HG02973 (cell line): ENCODE data around the gene SARM1.

ENCODE experiments used
- ATAC-seq: cut with Tn5 transposase; IDR thresholded peaks from one replicate; pipeline ENCODE4 v1.9.1; 2021; ENCODE audit warnings: moderate library complexity; ENCODE audit not compliant: unreplicated experiment

Gene SARM1

GRCh38 chr17:28392491-28392890 lies 21.0 kb downstream of the SARM1 start:
- no peak for ATAC-seq

GRCh38 chr17:28394337-28395116 lies 23.0 kb downstream of the SARM1 start:
- ATAC-seq, result no peak

GRCh38 chr17:28395426-28395825 lies 23.9 kb downstream of the SARM1 start:
- no peak for ATAC-seq

GRCh38 chr17:28395968-28396367 lies 24.5 kb downstream of the SARM1 start:
- ATAC-seq, result no peak

- ATAC-seq, result no peak
Measured at GRCh38 chr17:28396635-28397239, 25.2 kb downstream of the SARM1 start.

- no peak for ATAC-seq
Measured at GRCh38 chr17:28397275-28397674, 25.8 kb downstream of the SARM1 start.

DNA sequence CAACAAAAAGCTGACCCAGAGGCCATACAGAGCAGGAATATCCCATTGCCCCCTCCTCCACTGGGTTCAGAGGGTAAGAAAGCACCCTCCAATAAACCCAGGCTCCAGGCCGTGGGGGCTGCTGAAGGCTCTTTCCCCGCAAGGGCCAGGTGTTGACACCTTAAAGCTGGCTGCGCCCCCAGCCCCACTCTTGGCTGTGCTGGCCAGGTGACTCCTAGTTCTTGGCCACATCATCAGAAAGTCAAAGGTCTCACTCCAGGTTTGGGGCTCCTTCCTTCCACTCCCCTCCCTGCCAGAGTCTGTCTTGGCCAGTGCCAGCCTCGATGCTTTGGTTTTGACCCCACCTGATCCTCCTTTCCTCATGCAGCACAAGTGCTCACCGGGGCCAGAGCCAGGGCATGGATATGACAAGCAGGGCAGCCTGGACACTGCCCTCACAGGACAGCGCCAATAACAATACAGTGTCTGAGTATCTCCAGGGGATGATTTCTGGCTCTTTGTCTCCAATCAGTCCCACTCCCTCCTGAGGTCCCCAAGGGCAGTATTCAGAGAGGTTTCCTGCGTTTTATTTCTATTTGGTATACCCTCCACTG lies 26.3 kb downstream of the SARM1 start:
- ATAC-seq, result no peak

DNA sequence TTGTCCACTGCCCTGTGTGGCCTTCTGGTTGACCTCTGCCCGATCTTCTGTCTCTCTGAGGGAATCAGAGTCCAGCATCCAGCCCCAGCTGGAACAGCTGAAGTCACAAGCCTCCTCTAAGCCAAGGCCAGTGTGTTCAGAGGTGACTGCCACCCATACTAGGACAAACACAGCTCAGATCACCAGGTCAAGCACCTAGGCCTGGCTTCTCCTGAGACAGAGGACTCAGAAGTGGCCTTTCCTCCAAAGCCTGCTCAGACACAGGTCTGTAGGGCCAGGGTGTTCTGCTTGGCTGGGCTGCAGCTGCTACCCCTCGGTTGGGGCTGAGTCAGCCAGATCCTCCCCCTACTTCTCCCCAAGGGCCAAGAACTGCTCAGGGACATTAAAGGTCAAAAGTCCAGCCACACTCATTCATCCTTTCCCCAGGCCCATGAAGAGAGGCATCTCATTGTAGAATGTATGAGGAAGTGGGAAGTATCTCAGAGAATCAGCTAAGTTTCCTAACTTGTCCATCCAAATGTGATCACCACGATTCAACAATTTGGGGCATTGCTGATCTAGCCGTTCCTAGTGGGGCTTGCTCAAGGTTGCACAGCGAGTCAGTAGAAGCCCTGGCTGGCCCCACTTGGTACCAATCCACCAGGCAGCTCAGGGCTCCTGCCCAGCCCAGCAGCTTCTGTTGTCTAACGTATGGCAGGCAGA lies 26.9 kb downstream of the SARM1 start:
- no peak for ATAC-seq

DNA sequence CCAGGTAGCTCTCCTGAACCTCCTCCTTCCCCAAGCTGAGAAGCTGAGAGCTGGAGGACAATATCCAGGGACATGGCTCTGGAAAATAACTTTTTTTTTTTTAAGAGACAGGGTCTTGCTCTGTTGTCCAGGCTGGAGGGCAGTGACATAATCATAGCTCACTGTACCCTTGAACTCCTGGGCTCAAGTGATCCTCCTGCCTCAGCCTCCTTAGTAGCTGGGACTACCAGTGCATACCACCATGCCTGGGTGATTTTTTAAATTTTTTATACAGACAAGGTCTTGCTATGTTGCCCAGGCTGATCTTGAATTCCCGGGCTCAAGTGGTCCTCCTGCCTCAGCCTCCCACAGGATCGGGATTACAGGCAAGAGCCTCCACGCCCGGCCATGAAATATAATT lies 28.3 kb downstream of the SARM1 start:
- no peak for ATAC-seq

DNA sequence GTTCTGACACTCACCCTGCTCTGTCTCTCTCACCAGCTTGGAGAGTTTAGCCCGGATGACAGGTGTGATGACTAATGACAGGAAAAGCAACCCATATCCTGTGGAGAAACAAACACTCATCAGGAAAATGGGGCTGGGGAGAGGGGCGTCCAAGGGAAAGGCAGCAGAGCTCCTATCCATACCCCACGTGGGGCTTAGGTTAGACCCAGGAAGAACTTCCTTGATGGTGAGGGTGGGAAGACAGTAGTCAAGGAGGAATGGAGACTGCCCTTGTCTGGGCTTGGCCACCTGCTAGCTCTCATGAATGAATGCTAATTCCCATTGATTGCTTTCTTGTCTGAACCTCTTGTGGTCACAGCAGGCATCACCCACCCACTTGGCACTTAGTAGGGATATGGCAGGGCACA lies 30.7 kb downstream of the SARM1 start:
- no peak for ATAC-seq

- no peak for ATAC-seq
Measured at GRCh38 chr17:28402844-28403243, 31.4 kb downstream of the SARM1 start.

DNA sequence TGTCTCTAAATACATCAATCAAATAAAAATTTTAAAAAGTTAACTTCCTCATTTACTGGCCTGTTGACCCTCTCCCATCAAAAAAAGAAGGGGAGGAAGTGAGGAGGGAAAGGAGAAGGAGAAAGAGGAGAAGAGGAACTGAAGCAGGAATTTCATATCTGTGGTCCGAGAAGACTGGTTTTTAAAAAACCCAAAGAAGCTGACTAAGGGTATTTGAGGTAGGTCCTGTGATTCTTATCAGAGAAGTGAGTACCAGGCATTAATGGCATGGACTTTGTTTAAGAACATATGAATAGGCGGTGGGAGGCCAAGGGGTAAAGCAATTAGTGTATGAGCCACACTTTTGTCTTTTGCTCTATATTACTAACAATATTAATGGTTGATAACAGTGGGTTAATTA lies 32.5 kb downstream of the SARM1 start:
- ATAC-seq, result no peak

DNA sequence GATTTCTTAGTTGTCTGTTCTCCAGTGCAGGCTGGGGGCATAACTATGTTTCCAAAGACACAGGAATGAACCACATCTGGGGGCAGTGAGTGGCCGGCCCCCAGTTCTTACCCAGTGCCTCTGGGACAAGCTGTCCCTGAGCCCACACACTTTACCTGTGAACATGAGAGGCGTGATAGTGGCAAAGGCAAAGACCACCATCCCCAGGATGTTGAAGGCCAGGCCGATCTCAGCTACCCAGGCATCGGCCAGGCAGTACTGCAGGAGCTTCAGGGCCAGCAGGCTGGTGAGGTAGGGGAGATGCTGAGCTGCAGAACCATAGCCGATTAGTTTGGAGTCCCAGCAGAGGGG lies 32.9 kb downstream of the SARM1 start:
- no peak for ATAC-seq

- ATAC-seq, result no peak
Measured at GRCh38 chr17:28404812-28405570, 33.5 kb downstream of the SARM1 start.

DNA sequence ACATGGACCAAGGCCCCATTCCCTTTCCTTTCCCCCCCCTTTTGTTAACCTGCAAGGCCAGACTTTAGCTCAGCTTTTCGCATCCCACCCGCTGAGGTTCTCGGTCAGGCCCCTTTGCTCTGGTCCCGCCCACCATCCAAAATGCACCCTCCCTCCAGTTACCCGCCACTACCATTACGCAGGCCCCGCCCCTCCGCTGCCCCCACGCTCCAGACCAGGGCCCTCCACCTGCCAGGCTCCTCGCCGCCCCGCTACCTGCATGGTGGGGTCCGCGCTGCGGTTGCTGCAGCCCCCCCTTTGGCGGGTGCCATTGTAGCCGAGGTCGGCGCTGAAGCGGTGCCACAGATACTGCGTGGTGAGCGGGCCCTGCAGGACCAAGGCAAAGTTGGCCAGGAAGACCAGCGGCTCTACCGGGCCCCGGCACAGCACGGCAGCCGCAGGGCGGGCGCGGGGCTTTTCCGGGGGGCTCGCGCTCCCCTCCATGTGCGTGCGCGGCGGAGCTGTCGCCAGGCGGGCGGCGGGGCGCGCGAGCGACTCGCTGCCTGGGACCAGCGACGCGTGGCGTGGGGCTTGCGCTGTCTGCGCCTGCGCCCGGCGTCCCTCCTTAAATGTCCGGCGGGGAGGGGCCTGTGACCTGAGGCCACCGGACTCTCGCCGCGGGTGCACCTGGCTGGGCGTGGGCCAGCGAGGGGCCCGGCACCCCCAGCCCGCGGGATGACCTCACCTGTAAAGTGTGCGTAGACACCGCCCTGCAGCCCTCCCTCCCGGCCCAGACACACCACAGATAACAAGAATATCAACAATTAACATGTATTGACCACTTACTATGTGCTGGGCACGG lies 34.4 kb downstream of the SARM1 start, which contains the start of gene SLC46A1:
Gene SLC46A1 (minus strand): TSS at position 581 of the 841 bp plus-strand sequence. CDS start 98 bp downstream, at position 483.
- ATAC-seq, result no peak

DNA sequence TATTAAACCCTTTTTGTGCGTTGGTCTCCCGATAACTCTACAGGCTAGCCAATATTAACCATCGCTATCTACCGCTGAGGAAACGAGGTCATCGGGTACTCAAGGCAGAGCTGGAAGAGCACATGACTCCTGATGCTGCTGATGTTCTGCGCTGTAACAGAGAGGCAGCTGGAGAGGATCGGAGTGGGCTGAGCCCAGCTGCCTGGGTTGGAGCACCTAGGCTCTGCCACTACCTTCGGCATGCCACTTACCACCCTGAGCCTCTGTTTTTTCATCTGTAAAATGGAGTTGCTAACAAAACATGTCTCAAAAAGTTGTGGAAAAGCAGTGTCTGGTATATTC lies 35.0 kb downstream of the SARM1 start:
- no peak for ATAC-seq

DNA sequence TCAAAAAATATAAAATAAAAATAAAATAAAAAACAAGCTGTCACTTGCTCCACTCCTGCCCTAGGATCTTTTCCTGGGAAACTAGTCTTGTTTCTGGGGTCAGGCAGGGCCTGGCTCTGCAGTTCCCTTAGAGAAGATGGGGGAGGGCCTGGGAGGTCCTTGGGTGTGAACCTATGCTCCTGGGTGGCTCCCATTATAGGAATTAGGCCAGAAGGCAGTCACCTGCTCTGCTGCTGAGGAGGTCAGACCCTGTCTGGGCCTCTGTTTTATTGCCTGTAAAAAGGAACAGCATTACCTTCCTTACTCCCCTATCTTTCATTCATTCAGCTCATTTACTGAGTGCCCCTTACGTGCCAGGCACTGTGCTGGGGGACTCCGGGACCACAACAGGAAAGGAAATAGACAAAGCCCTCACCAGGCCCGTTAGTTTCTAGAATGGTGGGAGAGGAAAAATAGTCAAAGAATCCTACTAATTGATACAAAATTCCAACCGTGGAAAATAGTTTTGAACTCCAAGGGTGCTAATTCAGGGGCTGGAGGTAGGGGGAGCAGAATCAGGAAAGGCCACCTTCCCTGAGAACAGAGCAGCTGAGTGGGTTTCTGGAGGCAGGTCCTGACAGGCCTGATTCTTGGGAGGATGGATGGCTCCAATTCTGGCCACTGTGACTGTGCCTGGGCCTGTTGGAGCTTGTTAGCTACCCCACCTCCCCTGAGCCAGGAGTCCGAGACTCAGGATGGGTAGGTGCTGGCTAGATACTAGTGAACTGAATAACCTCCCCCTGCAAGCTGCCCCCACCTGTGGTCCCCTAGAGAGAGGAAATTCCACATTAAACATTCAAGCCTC lies 35.9 kb downstream of the SARM1 start:
- ATAC-seq, result no peak

DNA sequence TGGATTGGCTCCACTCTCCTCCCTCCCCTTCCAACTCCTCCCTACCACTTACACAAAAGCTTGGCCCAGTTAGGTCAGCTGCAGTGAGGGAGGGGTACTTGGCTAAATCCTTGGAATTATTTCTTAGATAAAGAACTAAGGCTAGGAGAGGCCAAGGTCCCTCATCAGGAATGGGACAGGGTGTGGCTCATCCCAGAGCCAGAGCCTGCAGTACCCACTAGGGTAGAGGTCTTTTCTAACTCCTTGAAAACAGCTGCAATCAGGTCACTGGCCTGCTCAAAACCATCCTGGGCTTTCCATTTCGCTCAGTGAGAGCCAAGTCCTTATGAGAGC lies 36.4 kb downstream of the SARM1 start:
- no peak for ATAC-seq

GRCh38 chr17:28412099-28412498 lies 40.6 kb downstream of the SARM1 start:
- no peak for ATAC-seq
